ENCODE measurements around the gene DOC2A.

DNA sequence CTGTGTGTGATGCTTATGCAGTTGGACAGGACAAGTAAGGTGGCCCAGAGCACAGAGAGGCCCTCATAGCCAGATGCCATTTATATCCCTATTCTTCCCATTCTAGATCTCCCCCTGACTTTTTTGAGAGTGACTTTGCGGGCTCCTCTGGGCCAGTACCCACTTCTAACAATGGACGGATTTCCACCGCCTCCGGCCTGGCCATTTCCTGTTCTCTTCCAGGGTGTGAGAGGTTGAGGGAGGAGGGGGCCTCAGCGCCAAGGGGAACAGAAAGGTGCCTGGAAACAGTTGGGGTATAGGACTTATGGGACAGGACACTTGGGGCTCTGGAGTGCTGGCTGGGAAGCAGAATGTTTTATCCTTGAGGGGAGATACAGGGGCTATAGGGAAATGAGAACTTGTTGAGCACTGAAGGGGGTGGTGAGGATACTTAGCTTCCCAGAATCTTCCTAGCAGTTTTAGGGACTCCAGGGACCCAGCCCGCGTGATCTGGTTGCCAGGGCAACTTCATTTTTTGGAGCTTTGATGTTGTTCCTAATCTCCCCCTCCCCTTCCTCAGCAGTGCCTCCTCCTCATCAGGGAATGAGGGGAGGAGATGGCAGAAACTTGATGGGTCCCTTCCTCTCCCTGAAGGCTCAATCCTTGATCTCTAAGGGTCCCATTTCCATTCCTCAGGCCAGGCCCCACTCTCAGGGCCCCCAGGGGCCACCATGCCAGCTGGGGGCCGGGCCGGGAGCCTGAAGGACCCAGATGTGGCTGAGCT is 33.6 kb downstream of the DOC2A start:
- TF ChIP-seq POLR2A (IDR thresholded peaks at IDR 0.05) (no peak), POLR2AphosphoS5 (IDR thresholded peaks at IDR 0.05) (no peak)
